IMR-90 (cell line): Measurements from ENCODE around the gene LRRC37A3. TPM values are rescaled to one million over a fixed set of nuclear protein-coding genes. Genes with fewer than 3 reads are reported as not detected.
"Not testable (repeated sequence)": the region's sequence is repeated elsewhere in the genome, so short reads cannot be mapped to it uniquely, and the experiment has no call there.

Experiments used
- ATAC-seq: fragments of 200-7000 bp; cut with Tn5 transposase; 2 replicates; pipeline ENCODE4 v1.9.1; 2020; ENCODE audit warnings: low read depth, mild to moderate bottlenecking, moderate library complexity
- BruUV-seq: library from RNA; stranded (reverse); fragments of 400-500 nt; replicated peaks from 2 replicates; lab custom pipeline; 2021; lab: Mats Ljungman, UMichigan
- CTCF ChIA-PET: fragments of 300-600 bp; formaldehyde crosslinking; extraction: SDS; loops from one replicate; lab custom pipeline; 2021; ENCODE audit warnings: antibody characterized with exemption; lab: Yijun Ruan, JAX
- POLR2A ChIA-PET: fragments of 300-600 bp; sonication (Branson Sonifier 250); formaldehyde crosslinking; loops from one replicate; lab custom pipeline; 2022; ENCODE audit warnings: antibody characterized with exemption; ENCODE audit not compliant: unreplicated experiment; lab: Charles Lee
- DNase-seq: peaks from one replicate; pipeline ENCODE4 v3.0.0; 2013
- H2AFZ ChIP-seq: replicated peaks from 2 replicates; pipeline ENCODE3; 2013; ENCODE audit warnings: low read length, mild to moderate bottlenecking; ENCODE audit not compliant: poor library complexity
- H2AK5ac ChIP-seq: 2 replicates; pipeline ENCODE4 v1.6.1; 2013; ENCODE audit warnings: low read depth, low read length, inconsistent platforms
- H2AK9ac ChIP-seq: replicated peaks from 2 replicates; pipeline ENCODE3; 2013; ENCODE audit warnings: mild to moderate bottlenecking, low read depth, low read length, moderate library complexity; ENCODE audit not compliant: poor library complexity
- H2BK120ac ChIP-seq: 2 replicates; pipeline ENCODE4 v1.6.1; 2013; ENCODE audit warnings: low read depth, low read length, inconsistent platforms
- H2BK15ac ChIP-seq: 3 replicates; pipeline ENCODE4 v1.6.1; 2013; ENCODE audit warnings: low read depth, low read length, inconsistent platforms
- H2BK20ac ChIP-seq: 2 replicates; pipeline ENCODE4 v1.6.1; 2013; ENCODE audit warnings: low read depth, mild to moderate bottlenecking, inconsistent platforms, low read length, moderate library complexity
- H2BK5ac ChIP-seq: 2 replicates; pipeline ENCODE4 v1.6.1; 2013; ENCODE audit warnings: mild to moderate bottlenecking, low read depth, low read length, inconsistent platforms; ENCODE audit not compliant: poor library complexity, severe bottlenecking
- H3K14ac ChIP-seq: replicated peaks from 2 replicates; pipeline ENCODE4 v1.6.1; 2013; ENCODE audit warnings: low read depth, low read length, inconsistent platforms
- H3K18ac ChIP-seq: 2 replicates; pipeline ENCODE4 v1.6.1; 2013; ENCODE audit warnings: low read depth, low read length, control low read depth
- H3K23ac ChIP-seq: 2 replicates; pipeline ENCODE4 v1.6.1; 2013; ENCODE audit warnings: low read depth, low read length, inconsistent platforms
- H3K27ac ChIP-seq: 2 replicates; pipeline ENCODE4 v1.5.1; 2013; ENCODE audit warnings: mild to moderate bottlenecking, control low read depth, low read length; ENCODE audit not compliant: insufficient read depth
- H3K27me3 ChIP-seq: 2 replicates; pipeline ENCODE4 v1.6.1; 2013; ENCODE audit warnings: low read length; ENCODE audit not compliant: control insufficient read depth, insufficient read depth
- H3K36me3 ChIP-seq: 2 replicates; pipeline ENCODE4 v1.6.1; 2013; ENCODE audit warnings: low read length, mixed read lengths; ENCODE audit not compliant: control insufficient read depth, insufficient read depth
- H3K4ac ChIP-seq: 2 replicates; pipeline ENCODE4 v1.6.1; 2013; ENCODE audit warnings: low read depth, low read length, inconsistent platforms
- H3K4me1 ChIP-seq: 2 replicates; pipeline ENCODE4 v1.6.1; 2013; ENCODE audit warnings: low read length, mixed read lengths; ENCODE audit not compliant: control insufficient read depth, insufficient read depth
- H3K4me2 ChIP-seq: 2 replicates; pipeline ENCODE4 v1.6.1; 2013; ENCODE audit warnings: low read depth, mild to moderate bottlenecking, control low read depth, low read length, moderate library complexity
- H3K4me3 ChIP-seq: 2 replicates; pipeline ENCODE4 v1.5.1; 2013; ENCODE audit warnings: low read depth, mild to moderate bottlenecking, control low read depth, low read length, moderate library complexity; ENCODE audit not compliant: insufficient read depth
- H3K56ac ChIP-seq: 2 replicates; pipeline ENCODE4 v1.6.1; 2013; ENCODE audit warnings: low read length, inconsistent platforms; ENCODE audit not compliant: insufficient read depth; ENCODE audit errors: extremely low read depth
- H3K79me1 ChIP-seq, 2 experiments: 2 replicates each; pipeline ENCODE4 v1.6.1; 2013; ENCODE audit warnings: low read length in 2 of 2, inconsistent platforms in 1 of 2, low read depth in 1 of 2
- H3K9ac ChIP-seq: 2 replicates; pipeline ENCODE4 v1.6.1; 2013; ENCODE audit warnings: low read depth, low read length, control low read depth
- H3K9me1 ChIP-seq: 2 replicates; pipeline ENCODE4 v1.6.1; 2013; ENCODE audit warnings: low read length, inconsistent platforms; ENCODE audit not compliant: insufficient read depth
- H3K9me3 ChIP-seq: 2 replicates; pipeline ENCODE4 v1.6.1; 2013; ENCODE audit warnings: low read length; ENCODE audit not compliant: control insufficient read depth, insufficient read depth
- H4K20me1 ChIP-seq: 2 replicates; pipeline ENCODE4 v1.6.1; 2013; ENCODE audit warnings: low read length, inconsistent platforms; ENCODE audit not compliant: insufficient read depth
- H4K5ac ChIP-seq: 2 replicates; pipeline ENCODE4 v1.6.1; 2013; ENCODE audit warnings: mild to moderate bottlenecking, low read depth, low read length, control low read depth
- H4K8ac ChIP-seq, 2 experiments: 2 replicates each; pipeline ENCODE4 v1.6.1; 2013; ENCODE audit warnings: low read depth in 2 of 2, low read length in 2 of 2, control low read depth in 1 of 2, inconsistent platforms in 1 of 2
- H4K91ac ChIP-seq: 2 replicates; pipeline ENCODE4 v1.6.1; 2013; ENCODE audit warnings: low read depth, low read length, inconsistent platforms; ENCODE audit not compliant: insufficient read depth
- WGBS, 2 experiments: methylation state at CpG; one replicate each; pipeline versions ENCODE4 v1.1.5 to v1.1.7; 2013; ENCODE audit warnings: missing lambda C conversion rate in 2 of 2; ENCODE audit not compliant: insufficient read length in 1 of 2; ENCODE audit errors: extremely low coverage in 2 of 2; 5-methylcytosine and 5-hydroxymethylcytosine counted together
- dilution Hi-C: fragments of 300-500 bp; cut with HindIII; formaldehyde crosslinking; loops from one replicate; pipeline ENCODE4 v1.14.3; 2018; ENCODE audit warnings: low sequenced_read_pairs; ENCODE audit not compliant: unreplicated experiment
- in situ Hi-C: fragments of 300-500 bp; cut with MboI; formaldehyde crosslinking; loops from 3 replicates; pipeline ENCODE4 v1.14.3; 2019; ENCODE audit warnings: low sequenced_read_pairs, inconsistent platforms, mixed read lengths
- intact Hi-C: fragments of 100-400 bp; cut with micrococcal nuclease; formaldehyde crosslinking; loops from 2 replicates; pipeline ENCODE4 v1.10.0; 2022
- polyA plus RNA-seq, 3 experiments: library from polyadenylated mRNA; depleted of rRNA; stranded (reverse); fragments of >200 nt; gene quantifications; 2 replicates each; pipeline ENCODE4 v1.2.3, GENCODE V29; 2012; ENCODE audit warnings: low replicate concordance in 1 of 3
- total RNA-seq: library from RNA; depleted of rRNA; stranded (reverse); fragments of >200 nt; gene quantifications from 2 replicates; pipeline ENCODE4 v1.2.3, GENCODE V29; 2012

Gene LRRC37A3
- total and polyA plus RNA-seq, 2 of the 4 experiments (the other 2 are of a cell fraction), result 3.1 to 4.5 TPM

- H3K4ac ChIP-seq, H3K36me3 ChIP-seq, H2BK5ac ChIP-seq, H3K9ac ChIP-seq, H3K23ac ChIP-seq, H2BK120ac ChIP-seq, H3K4me3 ChIP-seq, H3K27ac ChIP-seq, H4K20me1 ChIP-seq, in situ Hi-C loops, H4K5ac ChIP-seq, intact Hi-C loops, H3K27me3 ChIP-seq, H2AK9ac ChIP-seq, H3K18ac ChIP-seq, BruUV-seq, DNase-seq, ATAC-seq, H3K4me2 ChIP-seq, H4K8ac ChIP-seq, POLR2A ChIA-PET, H2BK15ac ChIP-seq, H2AFZ ChIP-seq, dilution Hi-C loops, H4K91ac ChIP-seq, H3K79me1 ChIP-seq, CTCF ChIA-PET, H2BK20ac ChIP-seq, H3K9me1 ChIP-seq, H2AK5ac ChIP-seq, H3K56ac ChIP-seq, H3K4me1 ChIP-seq, H3K14ac ChIP-seq, H3K9me3 ChIP-seq: not testable (repeated sequence)
- no CpG with 5 or more reads among the region's 16 CpGs for WGBS, 2 experiments
Observed at GRCh38 chr17:64917540-64917939, 1.7 kb downstream of the LRRC37A3 start.

GRCh38 chr17:64915244-64915643 lies 4.0 kb downstream of the LRRC37A3 start:
- H3K27ac ChIP-seq, H3K36me3 ChIP-seq, H2AK5ac ChIP-seq, H3K18ac ChIP-seq, H3K9ac ChIP-seq, intact Hi-C loops, BruUV-seq, H2AK9ac ChIP-seq, H2AFZ ChIP-seq, H3K4me3 ChIP-seq, H3K23ac ChIP-seq, H3K9me3 ChIP-seq, H4K20me1 ChIP-seq, H3K56ac ChIP-seq, CTCF ChIA-PET, dilution Hi-C loops, H3K4ac ChIP-seq, in situ Hi-C loops, H4K8ac ChIP-seq, H3K4me1 ChIP-seq, H3K79me1 ChIP-seq, H3K14ac ChIP-seq, H2BK120ac ChIP-seq, H3K4me2 ChIP-seq, ATAC-seq, H4K91ac ChIP-seq, DNase-seq, H3K9me1 ChIP-seq, H2BK20ac ChIP-seq, H4K5ac ChIP-seq, H3K27me3 ChIP-seq, H2BK5ac ChIP-seq, H2BK15ac ChIP-seq, POLR2A ChIA-PET: not testable (repeated sequence)
- no CpG with 5 or more reads among the region's 1 CpG for WGBS, 2 experiments
